Mesendoderm (in vitro differentiated cells): ENCODE results near the gene FAM13B.
"Not testable (repeated sequence)": the region's sequence is repeated elsewhere in the genome, so short reads cannot be mapped to it uniquely, and the experiment has no call there.

ENCODE experiments used
- DNase-seq: peaks from one replicate; pipeline ENCODE4 v3.0.0; 2013
- H2AK5ac ChIP-seq: 2 replicates; pipeline ENCODE4 v1.6.1; 2013; ENCODE audit warnings: low read length, inconsistent platforms
- H2BK120ac ChIP-seq: 2 replicates; pipeline ENCODE4 v1.6.1; 2013; ENCODE audit warnings: low read depth, mild to moderate bottlenecking, low read length, moderate library complexity, mixed read lengths
- H2BK15ac ChIP-seq: replicated peaks from 2 replicates; pipeline ENCODE4 v1.6.1; 2013; ENCODE audit warnings: low read depth, mild to moderate bottlenecking, moderate library complexity
- H2BK5ac ChIP-seq: 2 replicates; pipeline ENCODE4 v1.6.1; 2013; ENCODE audit warnings: low read length, inconsistent platforms
- H3K18ac ChIP-seq: 2 replicates; pipeline ENCODE4 v1.6.1; 2013; ENCODE audit warnings: mild to moderate bottlenecking, low read length, mixed read lengths
- H3K23ac ChIP-seq: one replicate; pipeline ENCODE4 v1.6.1; 2013; ENCODE audit warnings: low read length
- H3K27ac ChIP-seq: 2 replicates; pipeline ENCODE4 v1.5.1; 2013; ENCODE audit warnings: low read depth, mild to moderate bottlenecking, inconsistent platforms, low read length, moderate library complexity
- H3K27me3 ChIP-seq: 2 replicates; pipeline ENCODE4 v1.6.1; 2013; ENCODE audit warnings: low read length, control low read depth, mild to moderate bottlenecking, inconsistent platforms; ENCODE audit not compliant: insufficient read depth, poor library complexity
- H3K36me3 ChIP-seq: 2 replicates; pipeline ENCODE4 v1.6.1; 2013; ENCODE audit warnings: low read length, inconsistent platforms; ENCODE audit not compliant: control insufficient read depth, insufficient read depth
- H3K4ac ChIP-seq: one replicate; pipeline ENCODE4 v1.6.1; 2013; ENCODE audit warnings: low read depth, mild to moderate bottlenecking, low read length, moderate library complexity
- H3K4me1 ChIP-seq: 2 replicates; pipeline ENCODE4 v1.6.1; 2013; ENCODE audit warnings: low read depth, low read length, inconsistent platforms; ENCODE audit not compliant: control insufficient read depth
- H3K4me2 ChIP-seq: 2 replicates; pipeline ENCODE4 v1.6.1; 2013; ENCODE audit warnings: low read length
- H3K4me3 ChIP-seq: 2 replicates; pipeline ENCODE4 v1.5.1; 2013; ENCODE audit warnings: mild to moderate bottlenecking, low read length
- H3K56ac ChIP-seq: one replicate; pipeline ENCODE4 v1.6.1; 2013; ENCODE audit warnings: low read length
- H3K79me1 ChIP-seq: 2 replicates; pipeline ENCODE4 v1.6.1; 2013; ENCODE audit warnings: low read length, inconsistent platforms
- H3K79me2 ChIP-seq: 2 replicates; pipeline ENCODE4 v1.6.1; 2013; ENCODE audit warnings: mild to moderate bottlenecking, low read length; ENCODE audit not compliant: control insufficient read depth, insufficient read depth
- H3K9ac ChIP-seq: 2 replicates; pipeline ENCODE4 v1.6.1; 2013; ENCODE audit warnings: low read length, inconsistent platforms
- H4K5ac ChIP-seq: one replicate; pipeline ENCODE4 v1.6.1; 2013; ENCODE audit warnings: low read length
- H4K8ac ChIP-seq: one replicate; pipeline ENCODE4 v1.6.1; 2013; ENCODE audit warnings: low read depth, mild to moderate bottlenecking, control low read depth, low read length, moderate library complexity
- WGBS: extraction: QIAGEN DNeasy Blood & Tissue Kit; methylation state at CpG from one replicate; pipeline ENCODE4 v1.1.7; 2013; ENCODE audit warnings: low lambda C conversion rate, missing lambda C conversion rate; ENCODE audit not compliant: insufficient coverage; ENCODE audit errors: extremely low coverage; 5-methylcytosine and 5-hydroxymethylcytosine counted together

Gene FAM13B

GRCh38 chr5:137957948-137958347 lies 74.9 kb downstream of the FAM13B start:
- no peaks in the 10 kb centered on the region for H3K79me1 ChIP-seq
- H3K9ac ChIP-seq, result no peak overlapping the region
- no peak overlapping the region for H3K56ac ChIP-seq
- no peaks in the 10 kb centered on the region for H3K27me3 ChIP-seq
- no peak overlapping the region for H2BK5ac ChIP-seq
- no peak overlapping the region for H3K23ac ChIP-seq
- H3K4me2 ChIP-seq, result no peak overlapping the region
- DNase-seq, result no peak
- H3K18ac ChIP-seq, result no peak overlapping the region
- no peak overlapping the region for H2BK15ac ChIP-seq
- H4K8ac ChIP-seq, result no peak overlapping the region
- H3K4me3 ChIP-seq, result no peak overlapping the region
- H2AK5ac ChIP-seq, result no peak overlapping the region
- H3K79me2 ChIP-seq, result no peaks in the 10 kb centered on the region
- no peak overlapping the region for H3K27ac ChIP-seq
- H3K4me1 ChIP-seq, result no peaks in the 10 kb centered on the region
- no peaks in the 10 kb centered on the region for H3K36me3 ChIP-seq
- no CpG with 5 or more reads among the region's 1 CpG for WGBS
- H2BK120ac ChIP-seq, result no peak overlapping the region
- H4K5ac ChIP-seq, result no peak overlapping the region
- no peak overlapping the region for H3K4ac ChIP-seq

DNA sequence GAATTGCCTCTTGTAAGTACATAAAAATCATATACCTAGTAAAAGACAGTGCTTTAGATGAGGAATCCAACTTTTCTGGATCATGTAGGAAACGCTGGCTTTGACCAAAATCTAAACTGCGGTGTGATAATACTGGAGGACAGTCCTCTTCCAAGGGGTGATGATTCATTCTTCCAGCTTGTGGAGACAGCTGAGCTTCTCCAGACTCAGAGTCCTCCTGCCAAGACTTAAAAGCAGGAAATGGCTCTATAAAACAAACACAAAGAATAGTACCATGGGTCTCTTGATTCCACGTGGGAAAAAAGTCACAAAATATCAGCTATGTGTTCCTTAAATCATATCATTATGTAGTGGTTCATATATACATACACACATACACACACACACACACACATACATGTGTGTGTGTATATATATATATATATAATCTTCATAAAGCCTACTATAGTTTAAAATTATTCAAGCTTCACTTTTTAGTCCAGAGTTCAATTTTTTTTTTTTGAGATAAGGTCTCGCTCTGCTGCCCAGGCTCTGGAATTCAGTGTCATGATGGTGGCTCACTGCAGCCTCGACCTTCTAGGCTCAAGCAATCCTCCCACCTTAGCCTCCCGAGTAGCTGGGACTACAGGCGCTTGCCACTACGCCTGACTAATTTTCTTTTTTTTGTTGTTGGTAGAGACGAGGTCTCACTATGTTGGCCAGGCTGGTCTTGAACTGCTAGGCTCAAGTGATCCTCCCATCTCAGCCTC lies 78.6 kb downstream of the FAM13B start:
- no peaks in the 10 kb centered on the region for H3K79me2 ChIP-seq
- H3K36me3 ChIP-seq, result no peaks in the 10 kb centered on the region
- no peak overlapping the region for H4K8ac ChIP-seq

GRCh38 chr5:137945825-137946224 lies 87.1 kb downstream of the FAM13B start:
- Histone ChIP-seq H2AK5ac (no peak overlapping the region), H4K8ac (no peak overlapping the region), H4K5ac (no peak overlapping the region), H2BK5ac (no peak overlapping the region), H2BK15ac (no peak overlapping the region), H3K4me1 (no peaks in the 10 kb centered on the region), H3K9ac (no peak overlapping the region), H3K27ac (no peak overlapping the region), H3K27me3 (no peaks in the 10 kb centered on the region), H3K79me1 (no peaks in the 10 kb centered on the region), H3K4ac (no peak overlapping the region), H3K4me3 (no peak overlapping the region), H3K56ac (no peak overlapping the region), H2BK120ac (no peak overlapping the region), H3K36me3 (peaks cover 2% of the 10 kb centered on the region), H3K18ac (no peak overlapping the region), H3K23ac (no peak overlapping the region), H3K79me2 (no peaks in the 10 kb centered on the region), H3K4me2 (no peak overlapping the region)
- no peak for DNase-seq
- 100% methylated on average over 1 of the region's 1 CpG for WGBS

More for the DNA sequence above, 78.6 kb downstream of the FAM13B start:
- Histone ChIP-seq H4K5ac (no peak overlapping the region), H2BK5ac (no peak overlapping the region), H3K4me3 (no peak overlapping the region), H3K23ac (no peak overlapping the region), H3K56ac (no peak overlapping the region), H2BK120ac (no peak overlapping the region), H3K9ac (no peak overlapping the region), H3K4ac (no peak overlapping the region), H2BK15ac (no peak overlapping the region), H3K79me1 (no peaks in the 10 kb centered on the region), H3K4me2 (no peak overlapping the region), H3K18ac (no peak overlapping the region), H3K27me3 (no peaks in the 10 kb centered on the region), H3K4me1 (no peaks in the 10 kb centered on the region), H3K27ac (no peak overlapping the region), H2AK5ac (no peak overlapping the region)
- DNase-seq, result peak; percentile 21
- WGBS, result no CpG with 5 or more reads among the region's 9 CpGs

DNA sequence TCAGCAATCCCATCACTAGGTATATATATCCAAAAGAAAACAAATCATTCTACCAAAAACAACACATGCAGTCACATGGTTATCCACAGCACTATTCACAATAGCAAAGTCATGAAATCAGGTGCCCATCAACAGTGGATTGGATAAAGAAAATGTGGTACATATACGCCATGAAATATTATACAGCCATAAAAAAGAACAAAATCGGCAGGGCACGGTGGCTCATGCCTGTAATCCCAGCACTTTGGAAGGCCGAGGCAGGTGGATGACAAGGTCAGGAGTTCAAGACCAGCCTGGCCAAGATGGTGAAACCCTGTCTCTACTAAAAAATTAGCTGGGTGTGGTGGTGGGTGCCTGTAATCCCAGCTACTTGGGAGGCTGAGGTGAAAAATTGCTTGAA lies 88.6 kb downstream of the FAM13B start:
- H3K4me3 ChIP-seq, H3K79me1 ChIP-seq, H3K56ac ChIP-seq, H3K4ac ChIP-seq, H3K4me2 ChIP-seq, H3K4me1 ChIP-seq, H2AK5ac ChIP-seq, H3K36me3 ChIP-seq, H3K27me3 ChIP-seq, H3K23ac ChIP-seq, H4K5ac ChIP-seq, H3K9ac ChIP-seq, H2BK120ac ChIP-seq, DNase-seq, H4K8ac ChIP-seq, H3K18ac ChIP-seq, H2BK15ac ChIP-seq, H3K27ac ChIP-seq, H3K79me2 ChIP-seq, H2BK5ac ChIP-seq: not testable (repeated sequence)
- WGBS, result no CpG with 5 or more reads among the region's 4 CpGs

DNA sequence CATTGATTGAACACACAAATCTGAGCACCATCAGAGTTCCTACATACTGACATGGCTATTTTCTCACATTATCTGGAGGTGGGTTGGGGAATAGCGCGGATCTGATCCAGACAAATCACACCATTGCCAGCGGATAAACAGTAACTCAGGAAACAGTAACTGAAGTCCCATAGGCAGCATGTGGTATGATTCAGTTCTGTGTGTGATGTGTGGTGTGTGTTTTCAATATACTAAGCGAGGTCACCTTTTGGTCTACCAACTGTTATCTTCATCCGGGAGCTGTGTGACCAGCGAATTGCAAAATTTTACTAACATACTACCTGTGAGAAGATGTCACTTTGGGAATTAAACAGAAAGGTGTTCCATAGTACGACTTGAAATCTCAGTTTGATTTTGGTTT lies 93.5 kb downstream of the FAM13B start:
- H3K79me2 ChIP-seq, result no peaks in the 10 kb centered on the region
- H3K4ac ChIP-seq, result no peak overlapping the region
- no peak for DNase-seq
- H3K4me3 ChIP-seq, result no peak overlapping the region
- no peaks in the 10 kb centered on the region for H3K79me1 ChIP-seq
- H2BK15ac ChIP-seq, result no peak overlapping the region
- no peak overlapping the region for H3K9ac ChIP-seq
- H2BK5ac ChIP-seq, result no peak overlapping the region
- H4K8ac ChIP-seq, result no peak overlapping the region
- WGBS, result no CpG with 5 or more reads among the region's 7 CpGs
- H3K27ac ChIP-seq, result no peak overlapping the region
- no peak overlapping the region for H2AK5ac ChIP-seq
- H3K4me2 ChIP-seq, result no peak overlapping the region
- no peaks in the 10 kb centered on the region for H3K27me3 ChIP-seq
- H3K36me3 ChIP-seq, result peaks cover 11% of the 10 kb centered on the region
- H3K18ac ChIP-seq, result no peak overlapping the region
- H3K23ac ChIP-seq, result no peak overlapping the region
- no peak overlapping the region for H2BK120ac ChIP-seq
- no peaks in the 10 kb centered on the region for H3K4me1 ChIP-seq
- H3K56ac ChIP-seq, result no peak overlapping the region
- no peak overlapping the region for H4K5ac ChIP-seq

GRCh38 chr5:137938751-137939143 lies 94.1 kb downstream of the FAM13B start:
- H3K36me3 ChIP-seq, result peaks cover 11% of the 10 kb centered on the region

More at GRCh38 chr5:137938751-137939143, 94.1 kb downstream of the FAM13B start:
- no CpG with 5 or more reads among the region's 1 CpG for WGBS
- no peak overlapping the region for H2BK5ac ChIP-seq
- H3K27me3 ChIP-seq, result no peaks in the 10 kb centered on the region
- H3K4ac ChIP-seq, result no peak overlapping the region
- H4K5ac ChIP-seq, result no peak overlapping the region
- no peak overlapping the region for H3K27ac ChIP-seq
- H4K8ac ChIP-seq, result no peak overlapping the region
- H3K4me3 ChIP-seq, result no peak overlapping the region
- no peaks in the 10 kb centered on the region for H3K79me1 ChIP-seq
- no peak overlapping the region for H3K18ac ChIP-seq
- H3K56ac ChIP-seq, result no peak overlapping the region
- H3K9ac ChIP-seq, result no peak overlapping the region
- H3K4me2 ChIP-seq, result no peak overlapping the region
- no peak overlapping the region for H2BK120ac ChIP-seq
- H2BK15ac ChIP-seq, result no peak overlapping the region
- no peak overlapping the region for H3K23ac ChIP-seq
- no peak for DNase-seq
- no peaks in the 10 kb centered on the region for H3K79me2 ChIP-seq
- no peak overlapping the region for H2AK5ac ChIP-seq
- no peaks in the 10 kb centered on the region for H3K4me1 ChIP-seq
